OCI-LY7 (cell line): ENCODE results near the gene SIRPG. TPM values are rescaled to one million over a fixed set of nuclear protein-coding genes. Genes with fewer than 3 reads are reported as not detected.

ENCODE experiments used
- BruUV-seq: library from RNA; stranded (reverse); fragments of 400-500 nt; replicated peaks from 2 replicates; lab custom pipeline; 2021; lab: Mats Ljungman, UMichigan
- CTCF ChIA-PET: fragments of 300-600 bp; sonication (Branson Sonifier 250); formaldehyde crosslinking; loops from one replicate; lab custom pipeline; 2022; ENCODE audit warnings: antibody characterized with exemption; ENCODE audit not compliant: unreplicated experiment; lab: Charles Lee
- POLR2A ChIA-PET: fragments of 300-600 bp; sonication (Branson Sonifier 250); formaldehyde crosslinking; loops from one replicate; lab custom pipeline; 2022; ENCODE audit warnings: antibody characterized with exemption; lab: Charles Lee
- DNase-seq: peaks from one replicate; pipeline ENCODE4 v3.0.0-alpha.2; 2015; ENCODE audit warnings: low spot score
- H2AFZ ChIP-seq: fragments of 200-600 bp; sonication (generic), shearing (Covaris generic); 2 replicates; pipeline ENCODE4 v1.6.1; 2014; ENCODE audit warnings: mild to moderate bottlenecking, antibody characterized with exemption, low read length, moderate library complexity
- H3K27ac ChIP-seq: fragments of 200-600 bp; sonication (generic); 2 replicates; pipeline ENCODE4 v1.5.1; 2014; ENCODE audit warnings: mixed run types, low read depth, mild to moderate bottlenecking, moderate library complexity, low read length, inconsistent platforms; ENCODE audit not compliant: poor library complexity, severe bottlenecking
- H3K36me3 ChIP-seq: fragments of 200-600 bp; sonication (generic); 2 replicates; pipeline ENCODE4 v1.6.1; 2014; ENCODE audit warnings: mild to moderate bottlenecking, antibody characterized with exemption, low read length, moderate library complexity, mixed read lengths; ENCODE audit not compliant: insufficient read depth
- H3K4me1 ChIP-seq: fragments of 200-600 bp; sonication (generic); 2 replicates; pipeline ENCODE4 v1.5.1; 2014; ENCODE audit warnings: mild to moderate bottlenecking, low read length; ENCODE audit not compliant: insufficient read depth, poor library complexity, severe bottlenecking
- H3K4me2 ChIP-seq: fragments of 200-600 bp; sonication (generic); 2 replicates; pipeline ENCODE4 v1.6.1; 2014; ENCODE audit warnings: mild to moderate bottlenecking, low read length
- H3K4me3 ChIP-seq: fragments of 200-600 bp; sonication (generic); 2 replicates; pipeline ENCODE4 v1.5.1; 2014; ENCODE audit warnings: mild to moderate bottlenecking, low read depth, low read length; ENCODE audit not compliant: poor library complexity, severe bottlenecking
- H3K79me2 ChIP-seq: fragments of 200-600 bp; sonication (generic); 2 replicates; pipeline ENCODE4 v1.6.1; 2016; ENCODE audit warnings: low read depth, mild to moderate bottlenecking, low read length, moderate library complexity, mixed read lengths; ENCODE audit not compliant: insufficient read depth
- H3K9me2 ChIP-seq: fragments of 200-600 bp; sonication (generic); 2 replicates; pipeline ENCODE4 v1.6.1; 2016; ENCODE audit warnings: mild to moderate bottlenecking, low read length, mixed read lengths; ENCODE audit not compliant: insufficient read depth
- H3K9me3 ChIP-seq: fragments of 200-600 bp; sonication (generic); 2 replicates; pipeline ENCODE4 v1.6.1; 2014; ENCODE audit warnings: mild to moderate bottlenecking, mixed run types, low read length, mixed read lengths
- H4K20me1 ChIP-seq: fragments of 200-600 bp; sonication (generic); 2 replicates; pipeline ENCODE4 v1.6.1; 2014; ENCODE audit warnings: mild to moderate bottlenecking, antibody characterized with exemption, low read length, moderate library complexity, mixed read lengths; ENCODE audit not compliant: insufficient read depth
- EZH2phosphoT487 ChIP-seq: fragments of 200-600 bp; sonication (generic); IDR thresholded peaks from 2 replicates; pipeline ENCODE4 v1.6.1; 2018; ENCODE audit warnings: low read depth, borderline replicate concordance, mild to moderate bottlenecking, mixed run types, antibody characterized with exemption, low read length, moderate library complexity, mixed read lengths
- intact Hi-C: fragments of 100-400 bp; cut with micrococcal nuclease; formaldehyde crosslinking; loops from one replicate; pipeline ENCODE4 v1.10.0; 2022; ENCODE audit not compliant: unreplicated experiment
- total RNA-seq, 2 experiments: library from RNA; depleted of rRNA in 1 of 2; stranded (reverse); fragments of >200 nt in 1 of 2; shearing (Covaris generic) in 1 of 2; gene quantifications; 2 replicates each; pipeline ENCODE4 v1.2.3, GENCODE V29; 2014 to 2022
- TF ChIP-seq, protein P1 (sequence below): fragments of 200-600 bp; sonication (generic); conservative IDR thresholded peaks from 2 replicates; pipeline ENCODE4 v1.5.1; 2014; ENCODE audit warnings: mild to moderate bottlenecking, antibody characterized with exemption, low read length, moderate library complexity, mixed read lengths

The SIRPG gene
- total RNA-seq, 2 experiments from 2014 or later = not detected

DNA sequence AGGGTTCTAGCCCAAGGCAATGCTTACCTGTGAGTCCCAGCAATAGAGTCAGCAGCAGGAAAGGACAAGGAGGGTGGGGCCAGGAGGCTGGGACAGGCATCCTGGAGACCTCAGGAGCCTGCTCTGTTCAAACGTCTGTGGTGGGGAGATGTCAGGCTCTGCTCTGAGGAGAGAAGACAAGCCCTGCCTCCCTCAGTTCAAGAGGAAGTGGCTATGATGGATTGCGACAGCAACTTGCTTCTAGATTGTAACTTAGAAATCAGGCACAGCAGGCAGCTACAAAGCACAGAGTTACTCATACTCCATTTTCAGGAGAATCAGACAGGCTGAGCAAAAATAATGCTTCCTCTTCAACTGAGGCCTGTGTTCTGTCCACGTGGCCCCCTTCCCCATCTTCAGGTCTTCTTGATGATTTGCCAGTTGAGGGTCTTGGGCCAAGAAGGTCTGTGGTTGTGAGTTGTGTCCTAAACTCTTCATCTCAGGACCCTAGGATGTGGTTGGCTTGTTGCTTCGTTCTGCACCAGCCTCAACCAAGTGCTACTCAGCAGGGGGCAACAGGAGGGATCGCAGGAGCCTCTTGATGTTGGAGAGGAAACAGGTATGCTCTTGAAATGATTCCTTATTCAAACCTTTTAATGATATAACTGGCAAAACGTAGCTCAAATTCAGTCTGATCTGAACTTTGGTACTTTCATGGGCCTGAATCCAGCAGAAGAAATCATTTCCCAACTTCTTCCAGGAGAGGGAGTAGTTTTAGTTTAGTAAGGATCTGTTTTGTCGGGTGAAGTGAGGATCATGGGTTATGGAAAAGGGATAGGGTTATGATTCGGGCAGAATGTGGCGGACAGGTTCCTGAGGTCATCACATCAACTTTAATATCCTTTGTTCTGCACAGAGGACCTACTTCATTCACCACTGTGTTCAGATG is 68.8 kb downstream of the SIRPG start:
- Histone ChIP-seq H3K36me3 (no peaks in the 10 kb centered on the region), H3K4me3 (no peak overlapping the region), H3K27ac (no peak overlapping the region), H4K20me1 (no peaks in the 10 kb centered on the region), H2AFZ (no peak overlapping the region), H3K9me3 (no peaks in the 10 kb centered on the region), H3K4me2 (no peak overlapping the region), H3K79me2 (no peaks in the 10 kb centered on the region), H3K9me2 (no peaks in the 10 kb centered on the region), H3K4me1 (no peaks in the 10 kb centered on the region)
- no peak for DNase-seq
- POLR2A ChIA-PET = no interaction called here
- CTCF ChIA-PET = no interaction called here
- intact Hi-C loops = no loop called here
- no peak for TF ChIP-seq EZH2phosphoT487
- TF ChIP-seq, protein P1, sequence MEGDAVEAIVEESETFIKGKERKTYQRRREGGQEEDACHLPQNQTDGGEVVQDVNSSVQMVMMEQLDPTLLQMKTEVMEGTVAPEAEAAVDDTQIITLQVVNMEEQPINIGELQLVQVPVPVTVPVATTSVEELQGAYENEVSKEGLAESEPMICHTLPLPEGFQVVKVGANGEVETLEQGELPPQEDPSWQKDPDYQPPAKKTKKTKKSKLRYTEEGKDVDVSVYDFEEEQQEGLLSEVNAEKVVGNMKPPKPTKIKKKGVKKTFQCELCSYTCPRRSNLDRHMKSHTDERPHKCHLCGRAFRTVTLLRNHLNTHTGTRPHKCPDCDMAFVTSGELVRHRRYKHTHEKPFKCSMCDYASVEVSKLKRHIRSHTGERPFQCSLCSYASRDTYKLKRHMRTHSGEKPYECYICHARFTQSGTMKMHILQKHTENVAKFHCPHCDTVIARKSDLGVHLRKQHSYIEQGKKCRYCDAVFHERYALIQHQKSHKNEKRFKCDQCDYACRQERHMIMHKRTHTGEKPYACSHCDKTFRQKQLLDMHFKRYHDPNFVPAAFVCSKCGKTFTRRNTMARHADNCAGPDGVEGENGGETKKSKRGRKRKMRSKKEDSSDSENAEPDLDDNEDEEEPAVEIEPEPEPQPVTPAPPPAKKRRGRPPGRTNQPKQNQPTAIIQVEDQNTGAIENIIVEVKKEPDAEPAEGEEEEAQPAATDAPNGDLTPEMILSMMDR = 0 out of 2 replicates have a peak, but pooled peaks have one; percentile 14
- no TSS peak for BruUV-seq

DNA sequence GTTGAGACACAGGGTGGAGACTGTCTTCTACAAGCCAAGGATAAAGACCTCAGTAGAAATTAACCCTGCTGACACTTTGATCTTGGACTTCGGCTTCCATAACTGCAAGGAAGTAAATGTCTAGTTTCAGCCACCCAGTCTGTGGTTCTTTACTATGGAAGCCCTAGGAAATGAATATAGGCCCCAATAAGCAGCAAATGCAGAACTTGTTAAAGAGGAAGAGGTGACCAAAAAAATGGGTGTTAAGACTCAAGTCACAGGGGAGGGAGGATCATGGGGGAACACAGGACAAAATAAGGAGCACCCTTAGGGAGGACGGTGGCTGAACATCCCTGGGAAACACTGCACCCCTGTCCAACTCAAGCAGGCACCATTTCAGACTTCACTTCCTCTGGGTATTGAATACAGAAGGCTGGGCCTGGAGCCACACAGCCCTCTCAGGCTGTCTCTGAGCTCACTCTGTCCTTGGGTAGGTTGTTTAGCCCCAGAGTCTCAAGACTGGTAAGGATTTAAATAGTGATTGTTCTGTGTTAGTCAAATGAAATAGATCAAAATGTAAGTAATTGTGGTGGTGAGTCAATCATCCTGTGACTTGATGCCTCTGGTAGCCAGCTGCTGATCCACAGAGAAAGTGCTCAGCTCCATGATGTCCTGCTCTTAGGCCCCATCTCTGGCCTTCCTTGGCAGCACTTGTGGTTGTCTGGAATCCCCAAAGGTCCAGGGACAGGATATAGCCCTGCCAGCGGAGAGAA is 69.6 kb downstream of the SIRPG start:
- TF ChIP-seq, protein P1 = no peak
- TF ChIP-seq EZH2phosphoT487 = no peak
- intact Hi-C loops = no loop called here
- H3K27ac ChIP-seq = no peak overlapping the region
- CTCF ChIA-PET = no interaction called here
- BruUV-seq = no TSS peak
- H3K36me3 ChIP-seq = no peaks in the 10 kb centered on the region
- H3K4me1 ChIP-seq = no peaks in the 10 kb centered on the region
- DNase-seq = no peak
- H3K9me3 ChIP-seq = no peaks in the 10 kb centered on the region
- H3K9me2 ChIP-seq = no peaks in the 10 kb centered on the region
- POLR2A ChIA-PET = no interaction called here
- no peaks in the 10 kb centered on the region for H3K79me2 ChIP-seq
- H2AFZ ChIP-seq = no peak overlapping the region
- H3K4me2 ChIP-seq = no peak overlapping the region
- no peaks in the 10 kb centered on the region for H4K20me1 ChIP-seq
- H3K4me3 ChIP-seq = no peak overlapping the region
